Activated CD4-positive, alpha-beta T cell treated with anti-CD3 and anti-CD28 coated beads, Interleukin-2, amount 50 U/mL, for 48 hours (primary cell): ENCODE data around the gene BBIP1.
"Not testable (repeated sequence)": the region's sequence is repeated elsewhere in the genome, so short reads cannot be mapped to it uniquely, and the experiment has no call there.

Experiments
- DNase-seq, 2 experiments: peaks; one replicate each; pipeline ENCODE4 v3.0.0-alpha.2; 2020

Gene BBIP1

GRCh38 chr10:110881905-110882304 lies 37.1 kb downstream of the BBIP1 start:
- no peak for DNase-seq

GRCh38 chr10:110881247-110881646 lies 37.7 kb downstream of the BBIP1 start:
- DNase-seq = no peak

GRCh38 chr10:110880012-110880411 lies 39.0 kb downstream of the BBIP1 start:
- no peak for DNase-seq

GRCh38 chr10:110876788-110877187 lies 42.2 kb downstream of the BBIP1 start:
- no peak for DNase-seq

GRCh38 chr10:110876000-110876399 lies 43.0 kb downstream of the BBIP1 start:
- no peak for DNase-seq

GRCh38 chr10:110873951-110874350 lies 45.0 kb downstream of the BBIP1 start:
- no peak for DNase-seq

- no peak for DNase-seq
Observed at GRCh38 chr10:110872984-110873923, 45.7 kb downstream of the BBIP1 start.

- peak; percentile 69 to 77 for DNase-seq
Observed at GRCh38 chr10:110872145-110872983, 46.6 kb downstream of the BBIP1 start.

GRCh38 chr10:110871298-110872084 lies 47.5 kb downstream of the BBIP1 start, which contains the start of gene PDCD4:
PDCD4 (plus strand) TSS chr10:110871928; CDS start chr10:110876028, 4,100 bp downstream.
- DNase-seq = peak; percentile 98 to 99

GRCh38 chr10:110870823-110871297 lies 48.1 kb downstream of the BBIP1 start:
- DNase-seq = no peak

GRCh38 chr10:110868981-110869380 lies 50.0 kb downstream of the BBIP1 start:
- no peak for DNase-seq

GRCh38 chr10:110867807-110868465 lies 51.0 kb downstream of the BBIP1 start:
- DNase-seq = no peak

- DNase-seq = not testable (repeated sequence)
Observed at GRCh38 chr10:110867011-110867806, 51.8 kb downstream of the BBIP1 start.

- no peak for DNase-seq
Observed at GRCh38 chr10:110865809-110866482, 53.0 kb downstream of the BBIP1 start.

GRCh38 chr10:110865186-110865808 lies 53.7 kb downstream of the BBIP1 start:
- DNase-seq = no peak

- no peak for DNase-seq
Observed at GRCh38 chr10:110864662-110865140, 54.3 kb downstream of the BBIP1 start.

GRCh38 chr10:110863956-110864355 lies 55.0 kb downstream of the BBIP1 start:
- DNase-seq = no peak

- no peak for DNase-seq
Observed at GRCh38 chr10:110863361-110863760, 55.6 kb downstream of the BBIP1 start.

GRCh38 chr10:110862961-110863360 lies 56.0 kb downstream of the BBIP1 start:
- DNase-seq = no peak
